HG03060 (cell line): ENCODE data around the gene OR12D1.
"Not testable (repeated sequence)": the region's sequence is repeated elsewhere in the genome, so short reads cannot be mapped to it uniquely, and the experiment has no call there.

Source experiments
- ATAC-seq: cut with Tn5 transposase; IDR thresholded peaks from one replicate; pipeline ENCODE4 v1.9.1; 2021; ENCODE audit warnings: low read depth, moderate number of reproducible peaks; ENCODE audit not compliant: unreplicated experiment

Gene OR12D1

GRCh38 chr6:29414588-29414987 lies at the start of gene OR12D1:
OR12D1 (plus strand) TSS chr6:29414928.
- no peak for ATAC-seq

GRCh38 chr6:29368765-29369164 lies 46.0 kb upstream of the OR12D1 start, which contains the start of gene OR5V1:
OR5V1 (minus strand) TSS chr6:29368865; CDS start chr6:29356195, 12,670 bp downstream.
- ATAC-seq = no peak

- ATAC-seq = no peak
Observed at GRCh38 chr6:29375191-29375590, 39.5 kb upstream of the OR12D1 start, which contains the start of gene OR12D3. OR12D3 (minus strand) TSS chr6:29375291; CDS start chr6:29375287, 4 bp downstream.

- ATAC-seq = no peak
Observed at GRCh38 chr6:29376003-29376402, 38.7 kb upstream of the OR12D1 start.

- no peak for ATAC-seq
Observed at GRCh38 chr6:29388533-29388932, 26.2 kb upstream of the OR12D1 start.

- no peak for ATAC-seq
Observed at GRCh38 chr6:29395331-29395730, 19.4 kb upstream of the OR12D1 start, which contains the start of gene OR12D2. OR12D2 (plus strand) TSS chr6:29395631; CDS start chr6:29396700, 1,069 bp downstream.

GRCh38 chr6:29399525-29399924 lies 15.2 kb upstream of the OR12D1 start:
- no peak for ATAC-seq

GRCh38 chr6:29403801-29404200 lies 10.9 kb upstream of the OR12D1 start:
- ATAC-seq = no peak

- no peak for ATAC-seq
Observed at GRCh38 chr6:29419516-29419915, 4.8 kb downstream of the OR12D1 start.

GRCh38 chr6:29424168-29424567 lies 9.4 kb downstream of the OR12D1 start:
- no peak for ATAC-seq

- no peak for ATAC-seq
Observed at GRCh38 chr6:29424575-29424974, 9.8 kb downstream of the OR12D1 start.

- no peak for ATAC-seq
Observed at GRCh38 chr6:29425075-29425474, 10.3 kb downstream of the OR12D1 start.

- no peak for ATAC-seq
Observed at GRCh38 chr6:29426654-29427053, 11.9 kb downstream of the OR12D1 start.

- not testable (repeated sequence) for ATAC-seq
Observed at GRCh38 chr6:29436730-29437129, 22.0 kb downstream of the OR12D1 start.

GRCh38 chr6:29439006-29439405 lies 24.3 kb downstream of the OR12D1 start, which contains the start of gene OR10C1:
OR10C1 (plus strand) TSS chr6:29439306; CDS start chr6:29440016, 710 bp downstream.
- ATAC-seq = no peak

GRCh38 chr6:29442719-29443118 lies 28.0 kb downstream of the OR12D1 start:
- ATAC-seq = no peak

- not testable (repeated sequence) for ATAC-seq
Observed at GRCh38 chr6:29444031-29444430, 29.3 kb downstream of the OR12D1 start.

GRCh38 chr6:29447670-29448069 lies 32.9 kb downstream of the OR12D1 start:
- no peak for ATAC-seq

GRCh38 chr6:29451471-29452193 lies 36.9 kb downstream of the OR12D1 start:
- no peak for ATAC-seq

GRCh38 chr6:29456971-29457370 lies 42.2 kb downstream of the OR12D1 start, which contains the start of the genes OR11A1 and OR2H1:
OR11A1 (minus strand) TSS chr6:29457071; CDS start chr6:29427641, 29,430 bp downstream.
OR2H1 (plus strand) TSS chr6:29457155; CDS start chr6:29461770, 4,615 bp downstream.
- no peak for ATAC-seq

GRCh38 chr6:29461021-29461814 lies 46.5 kb downstream of the OR12D1 start:
- no peak for ATAC-seq
